ENCODE results near the gene PLA2G10. TPM values are rescaled to one million over a fixed set of nuclear protein-coding genes. Genes with fewer than 3 reads are reported as not detected.

The PLA2G10 gene
- polyA plus RNA-seq, 1 of the 3 experiments (the other 2 are of a cell fraction), result not detected

DNA sequence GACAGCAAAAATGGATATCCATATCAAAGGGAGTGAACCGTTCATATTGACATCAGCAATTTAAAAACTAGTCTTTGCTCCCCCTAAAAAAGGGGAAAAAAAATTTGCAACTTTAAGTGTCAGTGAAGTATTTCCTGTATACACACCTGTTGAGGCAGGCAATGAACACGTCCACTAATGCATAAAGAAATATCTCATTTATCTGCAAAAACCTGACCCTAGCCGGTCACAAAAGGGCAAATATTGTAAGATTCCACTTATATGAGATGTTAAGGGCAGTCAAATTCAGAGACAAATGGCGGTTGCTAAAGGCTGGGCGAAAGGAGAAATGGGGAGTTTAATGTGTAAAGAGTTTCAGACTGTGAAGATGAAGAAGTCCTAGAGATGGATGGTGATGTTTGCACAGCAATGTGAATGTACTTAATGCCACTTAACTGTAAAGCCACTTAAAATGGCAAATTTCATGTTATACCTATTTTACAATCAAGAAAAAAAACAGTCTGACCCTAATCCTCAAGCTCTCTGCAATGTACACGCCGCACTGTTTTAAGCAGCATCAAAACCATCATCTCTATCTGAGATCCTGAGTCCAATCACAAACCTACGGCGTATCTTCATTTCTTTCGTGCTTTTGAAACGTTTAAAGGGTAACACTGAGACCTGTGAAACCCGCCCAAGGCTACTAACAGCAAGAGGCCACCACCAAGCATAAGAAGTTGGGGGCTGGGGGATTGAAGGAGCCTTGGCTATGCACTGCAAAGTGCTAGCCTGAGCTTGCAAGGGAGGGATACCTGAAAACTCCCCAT, 65.1 kb downstream of the PLA2G10 start:
- peak overlapping the region; percentile 66; the same call in 1 of the 2 replicates for H2AFZ ChIP-seq (ENCODE audit: low read depth)
- H3K4me3 ChIP-seq (ENCODE audit: low read depth in 2 of 2, low read length in 1 of 2), result peak overlapping the region; percentile 77 to 91
- H3K9me2 ChIP-seq, result no peaks in the 10 kb centered on the region
- peaks cover 8 to 12% of the 10 kb centered on the region in 2 experiments; a peak in 3 of 4 replicates for H3K4me1 ChIP-seq (ENCODE audit: control insufficient read depth in 1 of 2, insufficient read depth in 2 of 2, low read depth in 1 of 2, low read length in 1 of 2)
- no peaks in the 10 kb centered on the region for H3K9me3 ChIP-seq
- POLR2A ChIA-PET, result no interaction called here
- H3K27ac ChIP-seq (ENCODE audit: low read depth in 2 of 2, low read length in 1 of 2), result peak overlapping the region; percentile 69 to 79
- peak overlapping the region; percentile 97 for H3K9ac ChIP-seq
- H3K4me2 ChIP-seq, result peak overlapping the region; percentile 94
- peaks cover 11% of the 10 kb centered on the region for H3F3A ChIP-seq (replicated peaks; ENCODE audit: insufficient read depth)
- H4K20me1 ChIP-seq (ENCODE audit: insufficient read depth), result peaks cover 5% of the 10 kb centered on the region; the same call in 1 of the 2 replicates
- H3K36me3 ChIP-seq (replicated peaks in 1 of 2; ENCODE audit: control insufficient read depth in 1 of 2, insufficient read depth in 2 of 2, low read length in 1 of 2), result peaks cover 18 to 40% of the 10 kb centered on the region in 2 experiments
- peaks cover 47% of the 10 kb centered on the region for H3K79me2 ChIP-seq (ENCODE audit: insufficient read depth)
- peak; percentile 17 for DNase-seq
- TF ChIP-seq, protein P1, sequence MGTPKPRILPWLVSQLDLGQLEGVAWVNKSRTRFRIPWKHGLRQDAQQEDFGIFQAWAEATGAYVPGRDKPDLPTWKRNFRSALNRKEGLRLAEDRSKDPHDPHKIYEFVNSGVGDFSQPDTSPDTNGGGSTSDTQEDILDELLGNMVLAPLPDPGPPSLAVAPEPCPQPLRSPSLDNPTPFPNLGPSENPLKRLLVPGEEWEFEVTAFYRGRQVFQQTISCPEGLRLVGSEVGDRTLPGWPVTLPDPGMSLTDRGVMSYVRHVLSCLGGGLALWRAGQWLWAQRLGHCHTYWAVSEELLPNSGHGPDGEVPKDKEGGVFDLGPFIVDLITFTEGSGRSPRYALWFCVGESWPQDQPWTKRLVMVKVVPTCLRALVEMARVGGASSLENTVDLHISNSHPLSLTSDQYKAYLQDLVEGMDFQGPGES (IDR thresholded peaks at IDR 0.05; ENCODE audit: low read depth, low read length), result no peak
- H3K27me3 ChIP-seq (ENCODE audit: insufficient read depth), result no peaks in the 10 kb centered on the region
- WGBS (ENCODE audit: low lambda C conversion rate), result 61% methylated on average over 12 of the region's 12 CpGs
- CTCF ChIA-PET, result interaction anchor here (0.7 to 1.0 kb wide), 2 partner anchors 10 to 12 kb away, joined by 3 read pairs; no protein-coding TSS in a partner anchor

DNA sequence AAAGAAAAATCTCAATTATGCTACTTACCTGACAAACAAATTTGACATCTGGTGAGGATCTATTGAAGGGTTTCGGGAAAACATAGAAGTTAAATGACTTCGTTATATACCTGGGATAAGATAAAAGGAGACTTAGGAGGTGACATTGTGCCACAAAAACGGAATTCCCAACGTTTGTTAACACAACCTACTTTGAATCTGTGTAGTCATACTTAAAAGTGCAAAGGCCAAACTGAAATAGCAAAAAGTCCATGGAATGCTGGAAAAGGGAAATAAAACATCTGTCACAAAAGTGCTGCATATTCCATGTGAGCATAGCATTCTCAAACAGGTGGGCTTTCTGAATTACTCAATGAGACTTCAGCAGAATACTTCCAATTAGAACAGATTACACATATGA, 67.0 kb downstream of the PLA2G10 start:
- H2AFZ ChIP-seq (ENCODE audit: low read depth), result no peak overlapping the region
- peaks cover 34% of the 10 kb centered on the region for H3K79me2 ChIP-seq (ENCODE audit: insufficient read depth)
- no peaks in the 10 kb centered on the region for H3K9me3 ChIP-seq
- no peaks in the 10 kb centered on the region for H3K27me3 ChIP-seq (ENCODE audit: insufficient read depth)
- peaks cover 4% of the 10 kb centered on the region for H3F3A ChIP-seq (replicated peaks; ENCODE audit: insufficient read depth)
- POLR2A ChIA-PET, result no interaction called here
- H4K20me1 ChIP-seq (ENCODE audit: insufficient read depth), result no peaks in the 10 kb centered on the region
- TF ChIP-seq, protein P2, sequence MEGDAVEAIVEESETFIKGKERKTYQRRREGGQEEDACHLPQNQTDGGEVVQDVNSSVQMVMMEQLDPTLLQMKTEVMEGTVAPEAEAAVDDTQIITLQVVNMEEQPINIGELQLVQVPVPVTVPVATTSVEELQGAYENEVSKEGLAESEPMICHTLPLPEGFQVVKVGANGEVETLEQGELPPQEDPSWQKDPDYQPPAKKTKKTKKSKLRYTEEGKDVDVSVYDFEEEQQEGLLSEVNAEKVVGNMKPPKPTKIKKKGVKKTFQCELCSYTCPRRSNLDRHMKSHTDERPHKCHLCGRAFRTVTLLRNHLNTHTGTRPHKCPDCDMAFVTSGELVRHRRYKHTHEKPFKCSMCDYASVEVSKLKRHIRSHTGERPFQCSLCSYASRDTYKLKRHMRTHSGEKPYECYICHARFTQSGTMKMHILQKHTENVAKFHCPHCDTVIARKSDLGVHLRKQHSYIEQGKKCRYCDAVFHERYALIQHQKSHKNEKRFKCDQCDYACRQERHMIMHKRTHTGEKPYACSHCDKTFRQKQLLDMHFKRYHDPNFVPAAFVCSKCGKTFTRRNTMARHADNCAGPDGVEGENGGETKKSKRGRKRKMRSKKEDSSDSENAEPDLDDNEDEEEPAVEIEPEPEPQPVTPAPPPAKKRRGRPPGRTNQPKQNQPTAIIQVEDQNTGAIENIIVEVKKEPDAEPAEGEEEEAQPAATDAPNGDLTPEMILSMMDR (IDR thresholded peaks at IDR 0.05), result no peak
- TF ChIP-seq SIN3A (IDR thresholded peaks at IDR 0.05; ENCODE audit: borderline replicate concordance, low read depth, low read length), result no peak
- no peak for TF ChIP-seq EP300 (IDR thresholded peaks at IDR 0.05; ENCODE audit: borderline replicate concordance in 1 of 2, low read depth in 1 of 2, low read length in 1 of 2)
- no peak for TF ChIP-seq RFX5 (IDR thresholded peaks at IDR 0.05; ENCODE audit: low read length)
- TF ChIP-seq, protein P3, sequence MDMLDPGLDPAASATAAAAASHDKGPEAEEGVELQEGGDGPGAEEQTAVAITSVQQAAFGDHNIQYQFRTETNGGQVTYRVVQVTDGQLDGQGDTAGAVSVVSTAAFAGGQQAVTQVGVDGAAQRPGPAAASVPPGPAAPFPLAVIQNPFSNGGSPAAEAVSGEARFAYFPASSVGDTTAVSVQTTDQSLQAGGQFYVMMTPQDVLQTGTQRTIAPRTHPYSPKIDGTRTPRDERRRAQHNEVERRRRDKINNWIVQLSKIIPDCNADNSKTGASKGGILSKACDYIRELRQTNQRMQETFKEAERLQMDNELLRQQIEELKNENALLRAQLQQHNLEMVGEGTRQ (IDR thresholded peaks at IDR 0.05; ENCODE audit: borderline replicate concordance, low read depth, low read length), result no peak
- no peak overlapping the region for H3K27ac ChIP-seq (ENCODE audit: low read depth in 2 of 2, low read length in 1 of 2)
- no peak for DNase-seq
- H3K9ac ChIP-seq, result no peak overlapping the region
- no peak overlapping the region for H3K4me2 ChIP-seq
- peaks cover 6 to 12% of the 10 kb centered on the region in 2 experiments; a peak in 3 of 4 replicates for H3K4me1 ChIP-seq (ENCODE audit: control insufficient read depth in 1 of 2, insufficient read depth in 2 of 2, low read depth in 1 of 2, low read length in 1 of 2)
- 92% methylated on average over 4 of the region's 4 CpGs for whole genome bisulfite sequencing (ENCODE audit: low lambda C conversion rate)
- CTCF ChIA-PET, result no interaction called here
- no peak overlapping the region for H3K4me3 ChIP-seq (ENCODE audit: low read depth in 2 of 2, low read length in 1 of 2)
- no peaks in the 10 kb centered on the region for H3K9me2 ChIP-seq
- H3K36me3 ChIP-seq (replicated peaks in 1 of 2; ENCODE audit: control insufficient read depth in 1 of 2, insufficient read depth in 2 of 2, low read length in 1 of 2), result peaks cover 23 to 56% of the 10 kb centered on the region in 2 experiments

Small RNA genes lying within 50 kb of the gene (small RNA-seq; reads per million reads assigned to genes)
- gene RNU7-125P, result 0 reads per million in 7 experiments

Other genes starting within 250 kb of the PLA2G10 start
- gene PARN, start 64.0 kb downstream of the PLA2G10 start, polyA plus RNA-seq (2012; rRNA removed), result 20.5 and 24.6 TPM in 2 replicates
- gene BFAR, start 61.4 kb downstream of the PLA2G10 start, polyA plus RNA-seq (2012; rRNA removed), result 48.3 and 67.5 TPM in 2 replicates
- gene NPIPA3, start 9.1 kb upstream of the PLA2G10 start, polyA plus RNA-seq (2012; rRNA removed), result 0.26 and 0.92 TPM in 2 replicates
- 0.36 and 0.80 TPM in 2 replicates for gene NPIPA2, start 48.2 kb upstream of the PLA2G10 start, polyA plus RNA-seq (2012; rRNA removed)
- gene NOMO1, start 139.4 kb upstream of the PLA2G10 start, polyA plus RNA-seq (2012; rRNA removed), result 130 and 141 TPM in 2 replicates
- 66.7 and 75.7 TPM in 2 replicates for gene NPIPA1, start 243.1 kb upstream of the PLA2G10 start, polyA plus RNA-seq (2012; rRNA removed)